ENCODE measurements around the gene CUBN. TPM values are rescaled to one million over a fixed set of nuclear protein-coding genes. Genes with fewer than 3 reads are reported as not detected.

Gene CUBN
- total and polyA plus RNA-seq, 8 donors: 1.5 to 6.8 (median 3.8) TPM

GRCh38 chr10:17162828-17163227 is 33.2 kb upstream of the CUBN start:
- no peak overlapping the region for H3K27ac ChIP-seq
- H3K4me3 ChIP-seq: no peak overlapping the region
- no peaks in the 10 kb centered on the region for H3K4me1 ChIP-seq
- TF ChIP-seq CTCF (IDR thresholded peaks at IDR 0.05): no peak
- no peak for ATAC-seq
- intact Hi-C loops (cut with DNase I): no loop called here
- no peak for DNase-seq
- H3K27me3 ChIP-seq: no peaks in the 10 kb centered on the region
- no peaks in the 10 kb centered on the region for H3K36me3 ChIP-seq
- no peaks in the 10 kb centered on the region for H3K9me3 ChIP-seq

- ATAC-seq: no peak
- Histone ChIP-seq H3K36me3 (no peaks in the 10 kb centered on the region), H3K27me3 (no peaks in the 10 kb centered on the region), H3K27ac (no peak overlapping the region), H3K9me3 (no peaks in the 10 kb centered on the region), H3K4me3 (no peak overlapping the region), H3K4me1 (no peaks in the 10 kb centered on the region)
- no peak for DNase-seq
- intact Hi-C loops (cut with DNase I): no loop called here
- TF ChIP-seq CTCF (IDR thresholded peaks at IDR 0.05): no peak
Measured at GRCh38 chr10:17161775-17162174, 32.2 kb upstream of the CUBN start.

- H3K4me1 ChIP-seq: no peaks in the 10 kb centered on the region
- H3K4me3 ChIP-seq: no peak overlapping the region
- DNase-seq (no peak), ATAC-seq (no peak)
- intact Hi-C loops (cut with DNase I): no loop called here
- H3K9me3 ChIP-seq: no peaks in the 10 kb centered on the region
- H3K27ac ChIP-seq: no peak overlapping the region
- TF ChIP-seq CTCF (IDR thresholded peaks at IDR 0.05): no peak
- H3K27me3 ChIP-seq: no peaks in the 10 kb centered on the region
- H3K36me3 ChIP-seq: no peaks in the 10 kb centered on the region
Measured at GRCh38 chr10:17157024-17157423, 27.4 kb upstream of the CUBN start.

GRCh38 chr10:17155826-17156225 is 26.2 kb upstream of the CUBN start:
- no peaks in the 10 kb centered on the region for H3K4me1 ChIP-seq
- intact Hi-C loops (cut with DNase I): no loop called here
- H3K36me3 ChIP-seq: no peaks in the 10 kb centered on the region
- DNase-seq (no peak), ATAC-seq (no peak)
- no peak for TF ChIP-seq CTCF (IDR thresholded peaks at IDR 0.05)
- H3K27ac ChIP-seq: no peak overlapping the region
- no peak overlapping the region for H3K4me3 ChIP-seq
- H3K9me3 ChIP-seq: no peaks in the 10 kb centered on the region
- no peaks in the 10 kb centered on the region for H3K27me3 ChIP-seq

GRCh38 chr10:17154116-17154515 is 24.5 kb upstream of the CUBN start:
- no peak for TF ChIP-seq CTCF (IDR thresholded peaks at IDR 0.05)
- no peak overlapping the region for H3K27ac ChIP-seq
- ATAC-seq (no peak), DNase-seq (no peak)
- no peaks in the 10 kb centered on the region for H3K9me3 ChIP-seq
- no peaks in the 10 kb centered on the region for H3K36me3 ChIP-seq
- H3K4me1 ChIP-seq: no peaks in the 10 kb centered on the region
- no peaks in the 10 kb centered on the region for H3K27me3 ChIP-seq
- intact Hi-C loops (cut with DNase I): no loop called here
- H3K4me3 ChIP-seq: no peak overlapping the region
